ENCODE results near the gene ANKS1A. TPM values are rescaled to one million over a fixed set of nuclear protein-coding genes. Genes with fewer than 3 reads are reported as not detected.

The ANKS1A gene
- total and polyA plus RNA-seq, 2 experiments from 2014 or later, result 12.1 to 31.9 TPM

DNA sequence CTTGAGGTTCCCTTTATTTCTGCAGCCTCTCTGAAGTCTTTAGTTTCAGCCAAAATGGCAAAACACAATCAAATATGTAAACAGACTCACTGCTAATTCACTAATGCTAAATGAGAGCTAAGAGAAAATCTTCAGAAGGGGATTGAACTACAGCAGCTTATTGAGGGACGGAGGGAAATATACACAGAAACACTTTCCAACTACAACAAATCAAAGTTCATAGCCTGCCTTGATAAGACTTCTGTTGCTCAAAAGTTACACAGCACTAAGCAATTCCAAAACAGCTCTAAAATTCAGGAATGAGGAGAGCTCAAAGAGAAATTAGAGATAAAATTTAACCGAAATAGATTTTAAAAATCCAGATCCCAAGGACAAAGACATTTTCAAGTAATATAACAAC lies 250.4 kb downstream of the ANKS1A start (continued):
- TF ChIP-seq, protein P1, sequence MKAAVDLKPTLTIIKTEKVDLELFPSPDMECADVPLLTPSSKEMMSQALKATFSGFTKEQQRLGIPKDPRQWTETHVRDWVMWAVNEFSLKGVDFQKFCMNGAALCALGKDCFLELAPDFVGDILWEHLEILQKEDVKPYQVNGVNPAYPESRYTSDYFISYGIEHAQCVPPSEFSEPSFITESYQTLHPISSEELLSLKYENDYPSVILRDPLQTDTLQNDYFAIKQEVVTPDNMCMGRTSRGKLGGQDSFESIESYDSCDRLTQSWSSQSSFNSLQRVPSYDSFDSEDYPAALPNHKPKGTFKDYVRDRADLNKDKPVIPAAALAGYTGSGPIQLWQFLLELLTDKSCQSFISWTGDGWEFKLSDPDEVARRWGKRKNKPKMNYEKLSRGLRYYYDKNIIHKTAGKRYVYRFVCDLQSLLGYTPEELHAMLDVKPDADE (IDR thresholded peaks at IDR 0.05), result no peak
- TF ChIP-seq EZH2 (IDR thresholded peaks at IDR 0.05; ENCODE audit: low read depth, unreplicated experiment) (no peak), JUNB (IDR thresholded peaks at IDR 0.05; ENCODE audit: unreplicated experiment) (no peak), NANOG (IDR thresholded peaks at IDR 0.05; ENCODE audit: borderline replicate concordance) (no peak)
- TF ChIP-seq, protein P2, sequence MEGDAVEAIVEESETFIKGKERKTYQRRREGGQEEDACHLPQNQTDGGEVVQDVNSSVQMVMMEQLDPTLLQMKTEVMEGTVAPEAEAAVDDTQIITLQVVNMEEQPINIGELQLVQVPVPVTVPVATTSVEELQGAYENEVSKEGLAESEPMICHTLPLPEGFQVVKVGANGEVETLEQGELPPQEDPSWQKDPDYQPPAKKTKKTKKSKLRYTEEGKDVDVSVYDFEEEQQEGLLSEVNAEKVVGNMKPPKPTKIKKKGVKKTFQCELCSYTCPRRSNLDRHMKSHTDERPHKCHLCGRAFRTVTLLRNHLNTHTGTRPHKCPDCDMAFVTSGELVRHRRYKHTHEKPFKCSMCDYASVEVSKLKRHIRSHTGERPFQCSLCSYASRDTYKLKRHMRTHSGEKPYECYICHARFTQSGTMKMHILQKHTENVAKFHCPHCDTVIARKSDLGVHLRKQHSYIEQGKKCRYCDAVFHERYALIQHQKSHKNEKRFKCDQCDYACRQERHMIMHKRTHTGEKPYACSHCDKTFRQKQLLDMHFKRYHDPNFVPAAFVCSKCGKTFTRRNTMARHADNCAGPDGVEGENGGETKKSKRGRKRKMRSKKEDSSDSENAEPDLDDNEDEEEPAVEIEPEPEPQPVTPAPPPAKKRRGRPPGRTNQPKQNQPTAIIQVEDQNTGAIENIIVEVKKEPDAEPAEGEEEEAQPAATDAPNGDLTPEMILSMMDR (conservative IDR thresholded peaks at IDR 0.05; ENCODE audit: low read depth in 2 of 2), result no peak

DNA sequence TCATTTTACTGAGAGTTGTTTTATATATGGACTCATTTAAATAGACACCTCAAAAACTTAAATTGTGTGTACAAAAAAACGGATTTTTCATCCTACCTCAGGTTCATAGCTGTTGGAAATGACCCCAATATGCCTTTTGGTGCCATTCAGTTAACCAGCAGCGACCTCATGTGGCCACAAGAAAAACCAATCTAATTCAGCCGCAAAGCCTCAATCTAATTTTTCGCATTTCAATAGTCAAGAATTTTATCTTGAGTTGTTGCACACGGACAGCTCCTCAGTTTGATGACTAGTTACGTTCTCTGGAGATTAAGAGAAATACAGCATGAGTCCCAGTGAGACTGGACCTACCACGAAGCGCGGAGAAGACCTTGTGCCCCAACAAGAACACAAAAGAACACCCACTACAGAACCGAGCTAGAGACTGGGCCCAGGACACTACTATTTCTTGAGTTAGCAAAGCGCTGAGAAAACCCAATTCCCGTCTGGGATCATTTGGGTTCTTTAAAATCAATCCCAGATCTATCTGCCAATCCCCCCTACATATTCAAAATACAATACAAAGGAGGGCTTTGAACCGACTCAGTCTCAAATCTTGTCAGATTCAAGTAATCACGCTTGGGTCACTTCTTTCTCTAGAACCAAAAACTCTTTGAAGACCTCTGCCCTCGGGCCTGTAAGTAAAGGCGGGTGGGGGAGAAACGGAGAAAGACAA lies 251.0 kb downstream of the ANKS1A start:
- peak; percentile 74 for DNase-seq (ENCODE audit: low spot score)
- no peaks in the 10 kb centered on the region for H3K36me3 ChIP-seq (ENCODE audit: insufficient read depth)
- TF ChIP-seq, protein P2 (conservative IDR thresholded peaks at IDR 0.05; ENCODE audit: low read depth in 2 of 2), result peak; percentile 90 to 96
- no peak for TF ChIP-seq EZH2phosphoT487 (IDR thresholded peaks at IDR 0.05; ENCODE audit: unreplicated experiment)
- TF ChIP-seq ZNF331 (CRISPR knock-in tag; IDR thresholded peaks at IDR 0.05; ENCODE audit: low read depth), result no peak
- peak overlapping the region; percentile 76 for H3K4me2 ChIP-seq
- Mint-ChIP-seq H3K27me3 (ENCODE audit: insufficient read depth, low read depth, poor library complexity) (peaks cover 10% of the 10 kb centered on the region), H3K36me3 (ENCODE audit: low read depth) (no peaks in the 10 kb centered on the region), H3K27ac (no peak overlapping the region), H3K4me1 (peaks cover 9% of the 10 kb centered on the region), H3K9me3 (no peaks in the 10 kb centered on the region; the same call in 2 of the 3 replicates), H3K4me3 (no peak overlapping the region; the same call in 2 of the 3 replicates)
- peak overlapping the region; percentile 0; the same call in 1 of the 2 replicates for H2AFZ ChIP-seq
- peaks cover 7% of the 10 kb centered on the region; the same call in 1 of the 2 replicates for H3K4me1 ChIP-seq (ENCODE audit: insufficient read depth)
- peaks cover 6% of the 10 kb centered on the region for H3F3A ChIP-seq (replicated peaks; ENCODE audit: low read depth)
- H3K79me2 ChIP-seq (replicated peaks; ENCODE audit: insufficient read depth), result no peaks in the 10 kb centered on the region
- H3K4me3 ChIP-seq, result peak overlapping the region; percentile 46
- no peaks in the 10 kb centered on the region for H3K9me2 ChIP-seq (ENCODE audit: insufficient read depth)
- peaks cover 34% of the 10 kb centered on the region for H3K27me3 ChIP-seq (ENCODE audit: insufficient read depth)
- no peak overlapping the region for H3K27ac ChIP-seq (ENCODE audit: low read depth)
- no peaks in the 10 kb centered on the region for H4K20me1 ChIP-seq (replicated peaks; ENCODE audit: insufficient read depth)
- peak; percentile 21 for ATAC-seq

All from GM23338 (cell line).